GM19193 (cell line): ENCODE data around the gene GALC.

Source experiments
- POLR2A ChIP-seq: IDR thresholded peaks from 4 replicates; pipeline ENCODE4 v1.6.1; 2011; ENCODE audit not compliant: insufficient read depth, insufficient read length; ENCODE audit errors: extremely low read depth

Gene GALC

DNA sequence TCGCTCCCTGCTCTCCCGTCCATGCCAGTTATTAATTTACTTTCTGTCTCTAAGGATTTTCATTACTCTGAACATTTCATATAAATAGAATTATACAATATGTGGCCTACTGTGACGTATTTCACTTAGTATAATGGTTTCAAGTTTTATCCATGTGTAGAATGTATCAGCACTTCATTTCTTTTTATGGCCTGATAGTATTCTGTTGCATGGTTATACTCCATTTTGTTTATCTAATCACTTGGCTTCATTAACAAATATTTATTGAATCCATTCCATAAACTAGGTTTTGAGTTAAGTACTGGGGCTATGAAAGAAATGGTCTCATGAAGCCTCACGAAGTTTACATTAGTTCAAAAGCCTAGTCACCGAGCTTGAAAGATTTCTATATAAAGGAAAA lies 19.5 kb upstream of the GALC start:
- TF ChIP-seq POLR2A, result no peak

DNA sequence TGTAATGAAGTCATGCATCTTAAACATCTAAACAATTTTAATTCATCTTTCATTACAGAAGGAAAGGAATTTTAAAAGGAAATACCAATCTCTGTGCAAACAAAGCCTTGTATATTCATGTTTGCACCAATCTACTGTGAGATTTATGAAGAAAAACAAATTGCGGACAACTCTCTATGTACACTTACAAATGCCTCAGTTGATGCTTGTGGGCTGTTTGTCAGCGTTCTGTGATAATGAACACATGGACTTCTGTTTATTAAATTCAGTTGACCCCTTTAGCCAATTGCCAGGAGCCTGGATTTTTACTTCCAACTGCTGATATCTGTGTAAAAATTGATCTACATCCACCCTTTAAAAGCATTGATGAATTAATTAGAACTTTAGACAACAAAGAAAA lies 17.3 kb upstream of the GALC start:
- TF ChIP-seq POLR2A, result no peak

DNA sequence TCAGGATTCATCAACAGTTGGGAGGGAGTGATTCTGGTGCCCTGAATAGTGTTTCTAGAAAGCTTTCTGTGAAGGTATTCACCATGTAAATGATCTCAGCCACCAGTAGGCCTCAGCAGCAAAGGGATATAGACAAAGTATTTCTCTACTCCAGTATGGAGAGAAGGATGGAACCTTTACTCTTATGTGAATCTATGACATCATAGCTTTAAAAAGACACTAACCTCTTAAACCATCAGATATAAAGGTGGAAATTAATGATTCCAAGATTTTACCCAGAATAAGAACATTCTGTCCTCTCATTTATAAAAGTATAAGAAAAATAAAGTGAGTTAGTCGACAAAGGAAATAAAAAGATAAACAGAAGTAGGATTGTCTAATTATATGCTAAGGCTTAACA lies 16.5 kb upstream of the GALC start:
- no peak for TF ChIP-seq POLR2A

DNA sequence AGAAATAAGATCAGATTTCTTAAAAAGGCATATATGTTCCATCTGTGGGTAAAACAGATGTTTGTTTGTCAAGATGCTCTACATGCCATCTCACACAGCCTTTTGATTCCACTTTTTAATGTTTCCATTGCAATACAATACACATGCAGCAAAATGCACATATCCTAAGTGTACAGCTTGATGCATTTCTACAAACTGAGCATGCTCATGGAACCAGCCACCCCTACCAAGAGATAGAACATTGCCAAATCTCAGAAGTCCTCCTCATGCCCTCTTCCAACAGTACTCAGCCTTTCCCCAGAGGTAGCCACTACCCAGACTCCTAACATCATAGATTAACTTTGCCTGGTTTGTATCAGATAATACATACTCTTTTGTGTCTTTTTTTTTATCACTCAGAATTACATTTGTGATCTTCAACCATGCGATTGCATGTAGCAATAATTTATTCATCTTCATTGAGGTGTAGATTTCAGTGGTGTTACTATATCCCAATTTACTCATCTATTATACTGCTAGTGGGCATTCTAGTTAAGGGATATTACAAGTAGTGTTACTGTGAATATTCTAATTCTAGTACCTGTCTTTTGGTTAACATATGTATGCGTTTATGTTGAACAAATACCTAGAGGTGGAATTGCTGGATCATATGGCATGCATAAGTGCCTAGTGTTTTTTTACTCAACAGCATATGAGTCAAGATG lies 15.2 kb upstream of the GALC start:
- TF ChIP-seq POLR2A, result no peak

DNA sequence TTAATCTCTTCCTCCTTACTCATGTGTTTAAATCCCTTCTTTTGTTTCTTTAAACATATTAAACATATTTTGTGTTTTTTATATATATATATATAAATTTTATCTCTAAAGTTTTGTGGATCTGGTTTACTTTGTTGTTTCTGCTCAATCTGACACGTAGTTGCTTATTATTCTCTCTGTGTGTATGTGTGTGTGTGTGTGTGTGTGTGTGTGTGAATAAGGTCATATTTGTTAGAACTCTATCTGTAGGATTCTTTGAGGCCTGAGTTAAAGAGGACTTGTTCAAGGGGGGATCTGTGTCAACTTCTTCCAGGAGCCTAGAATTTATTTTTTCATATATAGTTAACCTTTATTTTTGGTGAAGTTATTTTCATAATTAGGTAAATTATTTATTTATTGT lies 14.6 kb upstream of the GALC start:
- no peak for TF ChIP-seq POLR2A

DNA sequence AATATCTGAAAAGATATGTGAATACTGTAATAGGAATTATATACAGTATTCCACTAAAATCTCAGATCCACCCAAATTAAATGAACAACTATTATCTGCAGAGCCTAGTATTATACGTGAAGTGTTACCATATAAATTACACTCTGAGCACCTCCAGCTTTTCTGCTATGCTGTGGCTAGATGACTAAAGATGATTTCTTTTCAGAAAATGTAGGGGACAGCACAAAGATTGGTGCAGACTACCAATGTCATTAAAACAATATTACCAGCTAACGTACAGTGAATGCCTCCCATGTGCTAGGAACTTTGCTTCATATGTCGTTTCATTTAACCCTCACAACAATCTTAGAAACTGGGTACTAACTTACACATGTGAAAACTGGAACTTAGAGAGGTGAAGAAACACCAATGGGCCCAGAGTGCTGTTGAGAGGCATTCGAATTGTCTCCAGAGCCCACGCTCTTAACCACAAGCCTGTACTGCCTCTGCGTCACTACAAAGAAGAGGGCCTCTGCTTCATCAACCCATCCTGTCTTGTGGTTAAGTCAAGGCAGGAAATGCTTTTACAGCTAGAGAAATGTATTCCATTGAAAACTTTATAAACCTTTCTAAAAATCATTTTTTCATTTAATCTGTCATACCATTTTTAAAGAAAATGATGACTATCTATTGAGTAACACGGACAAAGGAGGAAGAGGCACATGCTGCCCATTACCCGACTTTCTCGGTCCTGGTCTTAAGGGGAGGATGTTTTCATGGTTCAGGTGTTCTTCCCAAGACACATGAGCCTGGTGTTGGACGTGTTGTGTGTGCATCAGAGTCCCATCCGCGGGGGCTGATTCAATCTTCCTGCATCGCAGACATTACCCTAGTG lies 13.2 kb upstream of the GALC start:
- TF ChIP-seq POLR2A, result peak; percentile 39

DNA sequence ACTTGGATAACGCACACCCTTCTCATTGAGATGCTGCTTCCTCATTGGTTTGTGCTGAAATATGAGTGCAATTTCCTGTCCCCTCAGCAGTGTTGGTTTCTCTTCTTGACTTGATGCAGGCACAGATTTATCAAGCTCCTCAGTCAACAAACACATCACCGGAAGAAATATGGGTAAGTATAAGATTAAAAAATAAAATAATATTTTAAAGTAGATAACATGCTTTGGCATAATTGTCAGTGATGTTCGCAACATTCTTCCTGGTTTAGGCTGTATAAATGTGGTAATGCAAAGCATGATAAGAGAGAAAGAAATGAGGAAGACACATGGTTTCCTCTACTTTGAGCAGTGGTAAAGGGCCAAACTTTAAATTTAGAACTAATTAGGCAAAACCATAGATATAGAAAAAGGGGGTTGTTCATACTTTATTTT lies 12.1 kb upstream of the GALC start, which contains the start of gene GPR65:
Gene GPR65, plus strand, starts transcription at position 86 of the 432 bp plus-strand sequence. CDS start 5,713 bp downstream, outside the sequence.
- TF ChIP-seq POLR2A, result no peak

DNA sequence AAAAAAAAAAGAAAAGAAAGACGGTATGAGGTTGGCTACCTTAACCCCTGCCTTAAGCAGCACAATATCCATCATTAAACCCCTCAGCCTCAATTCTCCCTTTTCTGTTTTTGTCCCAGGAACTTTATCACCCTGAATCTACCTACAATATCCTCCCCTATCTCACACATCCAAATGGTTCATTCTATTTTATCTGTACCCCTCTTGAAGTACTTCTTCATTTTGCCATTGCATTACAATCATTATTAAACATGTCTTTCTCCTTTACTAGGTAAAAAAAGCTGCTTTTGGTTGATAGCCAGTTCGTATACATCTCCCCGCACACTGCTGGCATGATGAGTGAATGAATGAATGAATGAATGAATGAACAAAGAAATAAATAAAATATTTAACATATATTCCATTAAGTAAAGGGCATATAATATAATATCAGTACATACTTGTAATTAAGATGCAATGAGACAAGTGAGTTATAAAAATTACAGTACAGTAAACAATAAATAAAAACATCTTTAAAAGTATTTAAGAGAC lies 11.6 kb upstream of the GALC start:
- TF ChIP-seq POLR2A, result no peak

DNA sequence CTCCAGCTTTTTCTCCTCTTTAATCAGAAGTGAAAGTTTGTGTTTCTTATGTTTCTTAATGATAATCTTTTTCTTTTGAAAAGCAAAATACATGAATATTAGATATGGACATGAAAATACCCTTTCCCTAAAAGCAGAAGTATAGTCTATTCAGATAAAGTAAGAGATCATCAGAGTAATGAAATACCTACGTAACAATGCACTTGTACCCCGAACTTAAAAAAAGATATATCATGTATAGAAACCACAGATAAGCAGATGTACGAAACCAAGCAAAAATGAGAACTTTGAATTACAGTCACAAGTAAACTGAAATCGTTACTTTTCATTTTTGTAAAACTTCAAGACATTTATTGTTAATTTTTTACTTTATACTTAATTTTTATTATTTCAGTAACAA lies 10.4 kb upstream of the GALC start:
- TF ChIP-seq POLR2A, result no peak

DNA sequence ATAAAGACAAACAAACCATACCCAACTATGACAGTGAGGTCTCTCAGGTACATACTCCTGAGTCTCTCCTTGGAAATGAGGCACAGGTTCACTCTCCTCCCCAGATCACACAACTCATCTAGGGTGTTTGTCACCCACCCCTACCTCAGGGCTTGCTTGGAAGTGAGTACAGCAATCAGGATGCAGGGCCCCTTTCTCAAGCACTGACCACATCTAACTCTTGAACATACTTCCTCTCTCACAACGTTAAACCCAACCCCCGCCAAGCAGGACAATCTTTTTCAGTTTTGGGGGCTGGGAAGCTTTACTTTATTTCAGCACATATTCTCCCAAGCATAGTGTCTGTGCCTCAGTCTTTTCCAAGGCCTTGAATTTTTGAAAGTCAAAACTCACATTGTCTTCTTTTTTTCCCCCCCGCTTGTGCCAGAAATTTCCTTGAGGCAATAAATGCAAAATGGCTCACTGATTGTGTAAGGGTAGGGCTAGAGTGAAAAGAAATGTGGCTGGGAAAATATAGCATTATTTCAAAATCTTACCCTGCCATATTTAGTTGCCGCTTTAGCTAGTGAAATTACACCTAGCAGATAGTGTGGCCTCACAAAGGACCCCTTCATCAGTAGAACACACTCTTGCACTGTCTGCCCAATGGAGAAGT lies 9.6 kb upstream of the GALC start:
- no peak for TF ChIP-seq POLR2A

DNA sequence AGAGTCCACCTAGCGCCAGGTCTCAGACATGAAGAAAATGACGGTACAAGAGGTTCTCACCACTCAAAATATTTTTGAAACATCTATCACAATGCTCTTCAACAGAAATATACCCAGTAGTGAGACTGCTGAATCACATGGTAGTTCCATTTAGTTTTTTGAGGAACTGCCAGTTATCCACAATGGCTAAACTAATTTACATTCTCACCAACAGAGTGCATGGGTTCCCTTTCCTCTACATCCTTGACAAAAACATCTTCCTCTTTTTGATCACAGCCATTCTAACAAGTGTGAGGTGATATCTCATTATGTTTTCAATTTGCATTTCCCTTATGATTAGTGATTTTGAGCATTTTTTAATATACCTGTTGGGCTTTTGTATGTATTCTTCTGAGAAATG lies 6.3 kb upstream of the GALC start:
- no peak for TF ChIP-seq POLR2A

DNA sequence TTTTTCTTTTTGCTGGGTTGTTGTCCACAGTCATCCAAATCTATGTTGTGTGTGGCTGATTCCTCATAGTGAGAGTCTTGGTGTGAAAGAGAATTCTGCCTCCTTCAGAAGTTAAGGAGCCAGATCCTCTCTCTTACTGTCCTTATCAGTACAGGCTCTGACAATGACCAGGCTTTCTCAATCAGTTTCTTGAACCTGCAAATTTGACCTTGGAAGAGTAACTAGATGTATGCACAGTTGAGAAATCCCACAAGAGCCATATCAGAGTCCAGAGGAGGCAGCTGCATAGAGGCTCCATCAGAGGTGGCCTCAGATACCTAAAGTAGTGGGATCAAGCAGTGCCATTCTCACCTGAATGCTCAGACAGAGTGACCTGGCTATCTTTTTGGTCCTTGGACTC lies 5.5 kb upstream of the GALC start:
- TF ChIP-seq POLR2A, result no peak

DNA sequence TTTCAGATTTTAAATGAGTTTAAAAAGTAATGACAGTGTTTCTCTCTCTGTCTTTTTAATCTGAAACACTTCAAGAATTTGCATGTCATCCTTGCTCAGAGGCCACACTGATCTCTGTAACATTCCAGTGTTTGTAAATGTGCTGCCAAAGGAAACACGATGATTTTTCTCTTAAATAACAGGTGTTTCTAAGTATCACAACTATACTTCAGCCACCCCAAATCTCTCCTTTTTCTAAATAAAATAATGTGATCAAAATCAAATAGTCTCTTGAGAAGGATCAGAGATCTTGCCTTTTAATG lies 3.3 kb upstream of the GALC start:
- no peak for TF ChIP-seq POLR2A

DNA sequence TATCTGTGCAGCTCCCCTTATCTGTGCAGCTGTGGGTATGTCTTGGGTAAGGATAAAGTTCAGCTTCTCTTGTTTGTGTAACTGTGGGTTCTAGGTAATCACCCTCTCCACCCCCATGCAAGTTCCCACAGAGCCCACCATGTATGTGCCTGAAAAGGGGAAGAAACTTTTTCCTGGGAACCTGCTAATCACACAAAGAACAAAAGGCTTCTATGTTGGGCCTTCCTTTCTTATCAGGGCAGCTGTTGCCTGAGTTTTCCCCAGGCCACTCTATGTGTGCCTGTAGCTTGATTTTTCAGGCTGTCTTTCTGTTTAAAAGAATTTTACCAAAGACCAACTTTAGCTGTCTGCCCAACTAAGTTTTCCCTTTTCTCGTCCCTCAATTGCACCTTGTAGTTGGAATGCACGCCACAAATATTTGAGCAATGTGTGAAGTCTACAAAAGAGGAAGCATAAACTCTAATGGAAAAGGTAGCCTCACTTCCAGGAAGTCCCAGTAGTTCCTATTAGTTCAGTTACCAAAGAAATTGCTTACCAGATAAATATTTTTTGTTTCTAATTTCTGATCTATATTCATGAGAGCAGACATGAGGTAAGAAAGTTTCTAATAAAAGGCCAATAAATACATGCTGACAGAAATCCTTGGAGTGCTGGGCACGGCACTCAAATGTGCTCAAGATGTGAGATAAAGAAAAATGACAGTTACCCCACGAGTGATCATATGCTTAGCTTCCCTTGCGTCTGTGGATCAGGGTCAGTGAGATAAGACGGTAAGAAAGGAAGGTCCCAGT lies 2.7 kb upstream of the GALC start:
- TF ChIP-seq POLR2A, result no peak

DNA sequence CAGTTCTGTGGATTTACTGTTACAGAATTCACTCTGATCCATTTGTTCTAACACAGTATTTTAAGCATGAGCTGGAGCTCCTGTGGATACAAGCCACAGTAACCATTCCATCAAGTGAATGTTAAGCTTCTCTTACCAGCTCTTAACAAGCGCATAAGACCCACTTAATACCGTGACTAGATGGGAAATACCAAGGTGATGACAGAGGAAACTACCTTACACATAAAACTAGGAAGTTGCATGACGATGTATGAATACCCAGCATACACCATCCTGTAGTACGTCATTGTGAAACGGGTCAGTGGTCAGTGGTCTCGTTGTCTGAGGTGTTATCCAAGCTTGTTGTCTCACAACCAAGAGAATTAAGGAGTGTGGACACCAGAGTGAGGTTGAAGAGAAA lies 2.0 kb upstream of the GALC start:
- TF ChIP-seq POLR2A, result no peak

DNA sequence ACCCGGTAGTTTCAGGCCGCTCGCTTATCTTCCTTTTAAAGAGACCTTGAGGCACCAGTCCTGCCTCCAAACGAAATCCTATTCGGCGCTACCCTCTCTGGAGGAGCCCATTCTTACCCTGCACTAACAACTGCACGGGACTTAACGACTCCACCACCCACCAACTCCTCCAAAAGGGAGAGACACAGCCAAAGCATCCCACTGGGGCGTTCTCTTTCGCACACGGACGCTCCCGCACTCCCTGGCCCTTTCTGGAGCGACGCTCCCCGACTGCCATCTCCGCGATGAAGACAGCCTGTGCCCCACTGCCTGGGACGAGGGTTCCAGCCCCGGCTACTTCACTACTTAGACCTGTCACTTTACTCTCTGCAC lies 650 bp downstream of the GALC start:
- no peak for TF ChIP-seq POLR2A

DNA sequence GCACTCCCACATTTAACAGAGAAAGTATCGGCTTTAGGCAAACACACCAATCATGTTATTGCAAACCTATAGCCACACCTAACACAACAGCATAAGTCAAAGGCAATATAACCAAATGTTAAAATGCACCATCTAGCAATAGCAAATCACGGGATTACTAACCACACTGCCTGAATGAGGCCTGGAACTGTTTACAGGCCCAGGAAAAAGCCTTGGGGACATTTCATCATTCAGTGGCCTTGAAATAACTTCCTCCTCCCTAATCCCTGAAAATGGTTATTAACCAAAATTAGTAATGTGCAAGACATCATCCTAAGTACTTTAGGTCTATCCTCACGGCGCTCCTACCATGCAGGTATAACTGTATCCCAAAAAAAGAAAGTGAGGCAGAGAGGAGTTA lies 2.3 kb downstream of the GALC start:
- no peak for TF ChIP-seq POLR2A
